SIG-M5 treated with dmso at 0.1 percent for 504 hours (cell line): ENCODE results near the gene ZNF91.
"Not testable (repeated sequence)": the region's sequence is repeated elsewhere in the genome, so short reads cannot be mapped to it uniquely, and the experiment has no call there.

ENCODE experiments used
- DNase-seq: peaks from one replicate; lab custom pipeline; 2025; ENCODE audit not compliant: unreplicated experiment; lab: John Stamatoyannopoulos, UW

The ZNF91 gene

DNA sequence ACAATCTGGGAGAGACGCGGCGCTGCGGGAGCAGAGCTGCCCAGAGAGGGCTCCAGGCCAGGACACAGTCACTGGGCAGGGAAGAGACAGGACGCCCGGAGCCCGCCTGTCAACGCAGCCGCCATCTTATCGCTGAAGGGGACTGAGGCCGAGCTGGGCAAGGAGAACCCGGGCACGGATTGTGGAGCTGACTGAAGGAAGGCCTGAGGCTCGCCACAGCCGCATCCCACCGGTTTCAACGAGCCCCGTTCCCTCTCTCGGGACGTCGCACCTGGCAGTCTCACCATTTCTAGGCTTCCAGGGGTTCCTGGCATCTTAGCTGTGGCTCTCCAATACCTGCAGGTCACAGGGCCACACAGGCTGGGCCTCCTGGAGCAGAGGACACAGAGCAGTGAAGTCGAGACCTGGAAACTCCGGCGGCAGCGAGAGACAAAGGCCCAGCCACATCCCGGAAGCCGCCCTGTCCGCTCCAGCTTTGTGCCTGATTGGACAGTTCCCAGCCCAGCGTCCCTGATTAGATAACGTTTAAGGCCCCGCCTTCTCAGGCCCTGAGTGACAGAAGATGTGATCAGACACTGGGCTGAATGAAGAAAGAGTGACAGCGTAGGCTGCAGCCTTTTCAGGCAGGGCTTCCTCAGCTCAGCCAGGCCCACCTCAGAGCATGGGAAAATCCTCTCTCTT is at the start of gene ZNF91:
ZNF91 (minus strand) TSS at position 431 of the 681 bp plus-strand sequence; CDS start at position 314, 117 bp downstream.
- peak; percentile 41 for DNase-seq

DNA sequence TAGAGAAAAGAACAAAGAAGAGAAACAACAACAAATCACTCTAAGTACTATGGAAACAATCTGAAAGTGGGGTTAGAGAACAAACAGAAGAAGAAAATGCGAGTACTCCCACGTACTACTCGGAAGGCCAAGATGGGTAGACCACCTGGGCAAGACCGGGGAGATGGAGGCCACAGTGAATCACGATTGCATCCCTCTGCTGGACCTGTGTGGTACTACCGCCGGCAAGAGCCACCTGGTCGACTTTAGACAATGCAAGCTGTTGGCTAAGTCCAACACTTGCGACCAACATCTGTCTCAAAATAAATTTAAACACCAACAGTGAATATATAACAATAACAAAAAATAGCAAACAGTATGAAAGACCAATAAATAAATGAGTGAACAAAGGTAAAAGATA is 45.5 kb upstream of the ZNF91 start:
- DNase-seq: no peak

DNA sequence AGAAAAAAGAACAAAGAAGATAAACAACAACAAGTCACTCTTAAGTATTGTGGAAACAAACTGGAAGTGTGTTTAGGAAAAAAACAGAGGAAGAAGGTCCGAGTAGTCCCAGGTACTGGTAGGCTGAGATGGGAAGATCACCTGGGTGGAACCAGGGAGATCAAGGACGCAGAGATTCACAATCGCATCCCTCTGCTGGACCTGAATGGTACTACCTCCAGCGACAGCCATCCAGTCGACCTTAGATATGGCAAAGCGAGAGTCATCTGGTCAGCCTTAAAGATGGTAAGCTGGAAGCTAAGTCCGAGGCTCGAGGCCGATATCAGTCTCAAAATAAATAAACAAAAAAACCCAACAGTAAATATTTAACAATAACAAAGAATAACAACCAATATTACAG is 44.9 kb upstream of the ZNF91 start:
- DNase-seq: no peak

DNA sequence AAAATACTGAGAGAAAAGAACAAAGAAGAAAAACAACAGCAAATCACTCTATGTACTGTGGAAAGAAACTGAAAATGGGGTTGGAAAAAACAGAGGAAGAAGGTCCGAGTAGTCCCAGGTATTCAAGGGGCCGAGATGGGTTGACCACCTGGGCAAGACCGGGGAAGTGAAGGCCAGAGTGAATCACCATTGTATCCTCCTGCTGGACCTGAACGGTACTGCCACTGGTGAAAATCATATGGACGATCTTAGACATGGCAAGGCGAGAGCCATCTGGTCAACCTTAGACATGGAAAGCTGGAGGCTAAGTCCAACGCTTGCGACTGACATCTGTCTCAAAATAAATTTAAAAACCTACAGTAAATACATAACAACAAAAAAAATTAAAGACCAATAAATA is 44.4 kb upstream of the ZNF91 start:
- DNase-seq: no peak

DNA sequence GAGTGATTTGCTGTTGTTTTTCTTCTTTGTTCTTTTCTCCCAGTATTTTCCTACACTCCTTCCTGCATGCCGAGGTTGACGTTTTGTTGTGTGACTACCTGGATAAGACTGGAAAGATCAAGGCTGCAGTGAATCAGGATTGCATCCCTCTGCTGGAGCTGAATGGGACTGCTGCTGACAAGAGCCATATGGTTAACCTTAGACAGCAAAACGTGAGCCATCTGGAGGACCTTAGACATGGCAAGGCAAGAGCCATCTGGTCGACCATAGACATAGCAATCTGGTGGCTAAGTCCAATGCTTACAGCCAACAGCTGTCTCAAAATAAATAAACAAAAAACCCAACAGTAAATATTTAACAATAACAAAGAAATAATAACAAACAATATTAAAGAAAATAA is 42.6 kb upstream of the ZNF91 start:
- DNase-seq: no peak

DNA sequence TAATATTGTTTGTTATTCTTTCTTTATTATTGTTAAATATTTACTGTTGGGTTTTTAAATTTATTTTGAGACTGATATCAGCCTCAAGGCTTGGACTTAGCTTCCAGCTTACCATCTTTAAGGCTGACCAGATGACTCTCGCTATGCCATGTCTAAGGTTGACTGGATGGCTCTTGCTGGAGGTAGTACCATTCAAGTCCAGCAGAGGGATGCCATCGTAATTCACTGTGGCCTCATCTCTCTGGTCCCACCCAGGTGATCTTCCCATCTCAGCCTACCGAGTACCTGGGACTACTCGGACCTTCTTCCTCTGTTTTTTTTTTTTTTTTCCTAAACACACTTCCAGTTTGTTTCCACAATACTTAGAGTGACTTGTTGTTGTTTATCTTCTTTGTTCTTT is 41.7 kb upstream of the ZNF91 start:
- DNase-seq: no peak

DNA sequence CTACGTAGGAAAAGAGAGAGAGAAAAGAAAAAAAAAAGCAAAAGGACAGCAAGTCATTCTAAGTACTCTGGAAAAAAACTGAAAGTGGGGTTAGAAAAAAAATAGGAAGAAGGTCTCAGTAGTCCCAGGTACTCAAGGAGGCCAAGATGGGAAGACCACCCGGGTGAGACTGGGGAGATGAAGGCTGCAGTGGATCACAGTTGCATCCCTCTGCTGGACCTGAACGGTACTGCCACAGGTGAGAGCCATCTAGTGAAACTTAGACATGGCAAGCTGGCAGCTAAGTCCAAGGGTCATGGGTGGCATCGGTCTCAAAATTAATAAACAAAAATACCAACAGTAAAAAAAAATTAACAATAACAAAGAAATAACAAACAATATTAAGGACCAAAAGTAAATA is 41.0 kb upstream of the ZNF91 start:
- DNase-seq: no peak

DNA sequence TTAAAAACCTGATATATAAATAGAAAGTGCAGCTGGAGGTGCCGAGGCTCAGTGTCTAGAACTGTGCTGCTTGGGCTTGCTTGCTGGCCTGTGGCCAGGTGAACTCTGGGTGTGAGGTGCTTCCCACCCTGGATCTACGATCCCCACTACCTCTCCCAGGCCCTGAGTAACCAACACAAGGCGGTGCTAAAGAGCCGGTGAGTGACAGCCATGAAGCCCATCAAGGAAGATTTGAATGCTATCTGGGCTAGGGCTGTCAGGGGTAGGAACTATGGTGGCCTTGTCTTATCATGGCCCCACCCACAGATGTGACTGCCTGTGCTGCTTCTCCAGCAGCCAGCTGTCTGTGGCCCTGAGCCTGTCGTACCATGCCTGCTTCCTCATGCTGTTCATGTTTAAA is 25.6 kb upstream of the ZNF91 start:
- no peak for DNase-seq

DNA sequence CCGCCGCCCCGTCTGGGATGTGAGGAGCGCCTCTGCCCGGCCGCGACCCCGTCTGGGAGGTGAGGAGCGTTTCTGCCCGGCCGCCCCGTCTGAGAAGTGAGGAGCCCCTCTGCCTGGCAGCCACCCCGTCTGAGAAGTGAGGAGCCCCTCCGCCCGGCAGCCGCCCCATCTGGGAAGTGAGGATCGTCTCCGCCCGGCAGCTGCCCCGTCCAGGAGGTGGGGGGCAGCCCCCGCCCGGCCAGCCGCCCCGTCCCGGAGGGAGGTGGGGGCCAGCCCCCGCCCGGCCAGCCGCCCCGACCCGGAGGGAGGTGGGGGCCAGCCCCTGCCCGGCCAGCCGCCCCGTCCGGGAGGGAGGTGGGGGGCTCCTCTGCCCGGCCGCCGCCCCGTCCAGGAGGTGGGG is 24.0 kb upstream of the ZNF91 start:
- DNase-seq: not testable (repeated sequence)

DNA sequence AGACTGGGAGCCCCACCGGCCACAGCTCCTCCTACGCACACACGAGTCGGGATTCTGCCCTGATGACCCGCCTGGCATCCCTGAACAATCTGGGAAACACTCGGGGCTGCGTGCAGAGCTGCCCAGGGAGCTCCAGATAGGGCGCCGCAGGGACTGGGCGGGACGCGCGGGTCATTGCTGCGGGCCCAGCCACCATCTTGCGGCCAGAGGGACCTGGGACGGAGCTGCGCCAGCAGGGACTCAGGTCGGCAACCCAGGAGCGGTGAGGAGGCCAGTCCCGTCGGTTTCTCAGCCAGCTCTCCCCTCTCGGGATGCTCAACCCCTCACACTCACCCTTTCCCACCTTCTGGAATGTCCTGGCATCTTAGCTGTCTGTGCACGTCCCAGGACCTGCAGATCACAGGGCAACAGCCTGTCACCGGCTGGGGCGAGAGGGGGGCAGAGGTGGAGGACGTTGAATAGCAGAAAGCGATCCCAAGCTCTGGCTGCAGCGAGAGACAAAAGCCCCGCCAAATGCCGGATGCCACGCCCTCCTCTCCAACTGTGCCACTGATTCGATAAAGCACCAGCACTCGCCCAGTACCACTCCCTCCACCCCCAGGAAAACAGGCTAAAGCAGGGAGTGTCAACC is 20.4 kb upstream of the ZNF91 start:
- DNase-seq: no peak

DNA sequence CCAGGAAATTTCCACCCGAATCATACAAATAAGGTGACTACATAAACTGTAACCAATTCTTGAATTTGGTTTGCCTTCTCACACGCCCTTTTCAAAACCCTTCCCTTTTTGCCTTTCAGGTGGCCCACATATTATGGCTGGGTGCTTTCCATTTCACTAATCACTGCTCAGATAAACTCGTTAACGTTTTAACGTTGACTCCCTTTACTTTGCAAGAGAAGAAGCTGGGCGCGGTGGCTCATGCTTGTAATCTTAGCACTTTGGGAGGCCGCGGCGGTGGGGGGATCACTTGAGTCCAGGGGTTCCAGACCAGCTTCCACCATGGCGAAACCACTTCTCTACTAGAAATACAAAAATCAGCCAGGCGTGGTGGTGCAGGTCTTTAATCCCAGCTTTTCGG is 19.8 kb upstream of the ZNF91 start:
- no peak for DNase-seq

DNA sequence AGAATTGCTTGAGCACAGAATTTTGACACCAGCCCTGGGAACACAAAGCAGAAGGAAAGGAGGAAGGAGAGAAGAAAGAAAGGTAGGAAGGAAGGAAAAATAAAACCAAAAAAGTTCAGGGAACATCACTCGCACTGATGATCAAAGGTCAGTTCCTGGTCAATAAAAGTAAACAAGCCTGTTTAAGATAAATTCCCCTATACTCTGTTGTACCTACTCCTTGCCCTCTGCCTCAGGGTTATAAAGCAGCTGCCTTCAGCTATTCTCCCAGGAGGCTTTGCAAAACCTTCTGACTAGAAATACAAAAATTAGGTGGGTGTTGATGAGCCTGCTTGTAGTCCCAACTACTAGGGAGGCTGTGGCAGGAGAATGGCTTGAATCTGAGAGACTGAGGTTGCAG is 14.9 kb upstream of the ZNF91 start:
- no peak for DNase-seq

DNA sequence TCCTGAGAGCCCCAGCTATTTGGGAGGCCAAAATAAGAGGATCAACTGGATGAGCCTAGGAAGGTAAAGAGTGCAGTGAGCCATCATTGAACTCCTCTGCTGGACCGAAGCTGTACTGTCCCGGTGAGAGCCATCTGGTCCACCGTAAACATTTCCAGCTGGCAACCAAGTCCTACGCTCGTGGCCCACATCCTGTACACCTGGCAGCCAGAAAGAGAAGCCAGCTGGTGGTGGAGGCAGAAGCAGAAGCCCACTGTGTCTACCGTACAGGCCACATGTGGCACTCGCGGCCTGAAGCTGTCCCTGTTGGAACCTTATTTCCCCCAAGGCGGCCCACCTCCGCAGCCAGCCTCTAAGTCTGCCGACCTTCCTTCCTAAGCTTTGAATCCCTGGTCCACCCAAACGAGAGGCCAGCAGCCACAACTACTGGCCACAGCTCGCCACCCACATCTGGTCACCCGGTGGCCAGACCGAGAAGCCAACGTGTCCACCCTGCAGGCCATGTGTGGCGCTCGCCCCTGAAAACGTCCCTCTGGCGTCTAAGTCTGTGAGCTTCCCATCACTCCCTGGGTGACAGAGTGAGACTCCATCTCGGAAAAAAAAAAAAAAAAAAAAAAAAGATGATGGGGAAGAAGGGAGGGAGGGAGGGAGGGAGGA is 14.2 kb upstream of the ZNF91 start:
- DNase-seq: no peak

DNA sequence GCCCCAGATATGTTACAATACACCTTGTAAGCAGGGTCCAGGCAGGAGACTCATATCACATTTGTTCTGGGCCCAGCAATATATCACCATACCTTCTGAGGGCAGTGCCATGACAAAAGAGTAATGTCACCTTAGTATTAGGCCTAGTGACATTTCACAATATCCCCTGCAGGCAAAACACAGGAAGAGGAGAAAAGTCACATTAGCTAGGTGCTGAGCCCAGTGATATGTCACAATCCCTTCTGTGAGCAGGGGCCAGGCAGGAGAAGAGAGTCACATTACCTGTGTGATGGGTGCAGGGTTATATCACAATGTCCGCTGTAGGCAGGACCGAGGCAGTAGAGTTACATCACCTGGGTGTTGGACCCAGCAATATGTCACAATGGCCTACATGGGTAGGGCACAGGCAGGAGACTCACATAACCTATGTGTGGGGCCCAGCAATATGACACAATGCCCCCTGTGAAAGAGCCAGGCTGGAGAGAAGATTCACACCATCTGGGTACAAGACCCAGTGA is 12.4 kb upstream of the ZNF91 start:
- DNase-seq: no peak

DNA sequence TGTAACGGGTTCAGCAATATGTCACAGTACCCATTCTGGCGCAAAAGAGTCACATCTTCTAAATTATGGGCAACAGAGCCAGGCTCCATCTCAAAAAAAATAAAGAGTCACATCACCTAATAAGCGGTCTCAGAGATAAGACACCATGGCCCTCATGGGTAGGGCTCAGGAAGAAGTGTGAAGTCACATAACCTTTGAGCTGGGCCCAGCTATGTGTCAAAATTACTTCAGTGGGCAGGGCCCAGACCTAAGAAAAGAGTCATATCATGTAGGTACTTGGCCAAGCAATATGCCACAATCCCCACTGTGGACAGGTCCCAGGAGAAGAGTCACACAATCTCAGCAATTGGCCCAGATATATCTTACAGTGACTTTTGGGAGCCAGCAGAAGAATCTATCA is 11.4 kb upstream of the ZNF91 start:
- no peak for DNase-seq

DNA sequence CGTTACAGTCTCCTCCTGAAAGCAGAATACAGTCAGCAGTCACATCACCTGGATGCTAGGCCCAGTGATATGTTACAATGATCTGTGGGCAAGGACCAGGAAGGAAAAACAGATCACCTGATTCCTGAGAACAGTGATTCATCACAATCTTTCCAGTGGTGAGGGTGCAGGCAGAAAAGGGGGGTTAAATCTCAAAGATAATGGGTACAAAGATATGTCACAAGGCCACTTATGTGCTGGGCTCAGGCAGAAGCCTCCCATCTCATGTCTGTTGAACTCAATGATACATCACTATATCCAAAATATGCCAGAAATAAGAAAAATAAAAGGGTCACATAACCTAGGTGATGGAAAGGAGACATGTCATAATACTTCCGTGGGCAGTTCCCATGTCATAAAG is 10.8 kb upstream of the ZNF91 start:
- no peak for DNase-seq

DNA sequence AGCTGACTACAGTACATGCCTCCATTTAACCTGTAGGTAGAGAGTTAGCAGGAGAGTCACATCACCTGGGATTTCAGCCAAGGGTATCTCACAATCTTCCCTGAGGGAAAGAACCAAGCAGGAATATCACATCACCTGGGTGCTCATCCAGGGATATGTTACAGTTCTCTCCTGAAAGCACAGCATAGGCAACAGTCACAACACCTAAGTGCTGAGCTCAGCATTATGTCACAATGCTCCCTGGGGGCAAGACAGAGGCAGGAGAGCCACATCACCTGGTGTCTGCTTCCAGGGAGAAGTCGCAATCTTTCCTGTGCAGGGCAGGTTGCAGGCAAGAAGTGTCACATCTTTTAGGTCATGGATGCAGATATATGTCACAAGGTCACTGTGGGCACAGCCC is 9.4 kb upstream of the ZNF91 start:
- DNase-seq: no peak

DNA sequence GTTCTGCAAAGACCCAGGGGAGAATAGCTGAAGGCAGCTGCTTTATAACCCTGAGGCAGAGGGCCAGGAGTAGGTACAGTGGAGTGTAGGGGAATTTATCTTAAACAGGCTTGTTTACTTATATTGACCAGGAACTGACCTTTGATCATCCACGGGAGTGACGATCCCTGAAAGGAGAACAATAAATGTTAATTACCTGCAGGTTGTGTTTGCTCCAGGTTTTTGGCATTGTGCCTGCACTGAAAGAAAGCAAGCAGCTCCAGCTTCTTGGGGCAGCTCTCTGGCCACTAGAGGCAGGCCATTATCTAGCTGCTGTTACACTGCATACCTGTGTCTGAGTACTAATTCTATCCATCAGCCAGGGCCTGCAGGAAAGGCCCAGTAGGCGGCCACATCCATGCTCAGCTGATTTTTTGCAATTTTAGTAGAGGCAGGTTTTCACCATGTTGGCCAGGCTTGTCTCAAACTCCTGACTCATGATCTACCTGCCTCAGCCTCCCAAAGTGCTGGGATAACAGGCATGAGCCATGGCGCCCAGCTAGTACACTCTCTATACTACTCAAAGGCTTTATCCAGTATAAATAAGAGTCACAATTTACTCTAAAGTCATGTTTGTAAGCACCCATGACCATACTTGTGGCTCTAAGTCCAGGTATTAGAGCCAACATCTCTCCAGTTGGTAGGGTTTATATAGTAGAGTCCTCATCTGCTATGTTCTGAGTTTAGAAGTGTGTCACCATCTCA is 8.5 kb upstream of the ZNF91 start:
- no peak for DNase-seq

DNA sequence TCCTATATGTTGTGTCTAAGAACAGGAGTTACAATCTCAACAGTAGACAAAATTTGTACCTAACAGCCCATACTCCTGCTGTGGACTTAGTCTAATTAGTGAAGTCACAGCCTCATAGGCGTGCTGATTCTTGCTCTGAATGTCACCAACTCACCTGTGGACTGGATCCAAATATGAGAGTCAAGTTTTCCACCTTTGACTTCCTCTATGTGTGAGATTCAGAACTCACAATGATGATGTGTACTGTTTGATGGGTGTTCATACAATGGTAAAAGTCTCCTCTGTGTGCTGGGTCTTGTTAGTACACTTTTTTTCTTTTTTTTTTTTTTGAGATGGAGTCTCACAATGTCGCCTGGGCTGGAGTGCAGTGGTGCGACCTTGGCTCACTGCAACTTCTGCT is 7.8 kb upstream of the ZNF91 start:
- DNase-seq: no peak

DNA sequence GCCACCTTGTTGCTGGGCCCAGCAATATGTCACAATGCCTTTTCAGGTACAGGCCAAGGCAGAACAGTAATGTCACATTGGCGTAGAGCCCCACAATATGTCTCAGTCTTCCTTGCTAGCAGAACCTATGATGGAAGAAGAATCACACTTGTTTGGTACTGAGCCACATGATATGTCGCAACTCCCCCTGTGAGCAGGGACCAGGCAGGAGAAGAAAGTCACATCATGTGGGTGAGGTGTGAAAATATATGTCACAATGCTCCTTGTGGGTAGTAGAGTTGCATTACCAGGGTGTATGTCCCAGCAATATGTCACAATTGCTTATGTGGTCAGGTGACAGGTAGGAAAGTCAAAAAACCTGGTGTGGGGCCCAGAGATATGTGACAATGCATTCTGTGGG is 7.1 kb upstream of the ZNF91 start:
- no peak for DNase-seq

DNA sequence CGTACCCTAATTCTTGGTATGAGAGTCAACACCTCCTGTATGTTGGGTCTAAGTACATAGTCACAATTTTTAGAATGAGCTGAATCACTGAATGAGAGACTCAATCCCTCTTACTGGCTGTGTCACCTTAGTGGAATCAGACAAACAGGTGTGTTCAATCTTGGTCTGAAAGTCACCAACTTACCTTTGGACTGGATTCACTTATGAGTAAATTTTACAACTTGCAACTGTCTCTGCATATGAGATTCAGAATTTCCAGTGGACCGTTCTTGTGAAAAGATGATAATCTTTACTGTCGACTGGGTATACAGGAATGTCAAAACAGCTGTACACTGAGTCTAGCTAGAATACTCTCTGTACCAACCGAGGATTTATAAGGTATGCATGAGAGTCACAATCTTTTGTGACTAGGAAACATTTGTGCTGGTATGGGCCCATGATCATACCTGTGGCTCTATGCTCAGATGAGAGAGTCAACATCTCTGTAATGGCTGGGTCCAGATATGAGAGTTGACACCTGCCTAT is 5.9 kb upstream of the ZNF91 start:
- DNase-seq: no peak
